Measurements from ENCODE around the gene SLC39A13. TPM values are rescaled to one million over a fixed set of nuclear protein-coding genes. Genes with fewer than 3 reads are reported as not detected.

Gene SLC39A13
- total and polyA plus RNA-seq, 2 of the 13 experiments (the other 11 are each of a cell fraction or from before 2014, with no cell fraction given) = 15.3 to 30.5 TPM

- TF ChIP-seq ZNF432 (CRISPR knock-in tag; IDR thresholded peaks at IDR 0.05; ENCODE audit: borderline replicate concordance) (no peak), FOXO4 (CRISPR knock-in tag; conservative IDR thresholded peaks at IDR 0.05) (no peak), REL (CRISPR knock-in tag; conservative IDR thresholded peaks at IDR 0.05) (no peak), ZNF646 (CRISPR knock-in tag; IDR thresholded peaks at IDR 0.05) (no peak), HNRNPUL1 (IDR thresholded peaks at IDR 0.05; ENCODE audit: low read depth, low read length) (no peak), NR0B2 (CRISPR knock-in tag; IDR thresholded peaks at IDR 0.05) (no peak; the same call in 1 of the 2 replicates), RFX3 (CRISPR knock-in tag; IDR thresholded peaks at IDR 0.05) (no peak), MXD4 (CRISPR knock-in tag; IDR thresholded peaks at IDR 0.05) (peak; percentile 92; the same call in 1 of the 2 replicates), CREB1 (IDR thresholded peaks at IDR 0.05) (peak; percentile 87), CREB1 (CRISPR knock-in tag; IDR thresholded peaks at IDR 0.05) (no peak), ZNF20 (CRISPR knock-in tag; IDR thresholded peaks at IDR 0.05) (no peak), KLF13 (CRISPR knock-in tag; IDR thresholded peaks at IDR 0.05) (no peak), CHD2 (IDR thresholded peaks at IDR 0.05; ENCODE audit: low read depth, low read length) (0 out of 2 replicates have a peak, but pooled peaks have one; percentile 27), ZNF615 (CRISPR knock-in tag; IDR thresholded peaks at IDR 0.05; ENCODE audit: borderline replicate concordance) (no peak), ATM (IDR thresholded peaks at IDR 0.05; ENCODE audit: borderline replicate concordance) (no peak), FOXJ3 (CRISPR knock-in tag; IDR thresholded peaks at IDR 0.05; ENCODE audit: borderline replicate concordance) (no peak), HNRNPH1 (optimal IDR thresholded peaks at IDR 0.05; ENCODE audit: low read depth, low read length) (no peak), HMG20A (CRISPR knock-in tag; IDR thresholded peaks at IDR 0.05; ENCODE audit: borderline replicate concordance) (0 out of 2 replicates have a peak, but pooled peaks have one; percentile 7), ZNF570 (CRISPR knock-in tag; IDR thresholded peaks at IDR 0.05; ENCODE audit: borderline replicate concordance) (no peak), ZBTB26 (CRISPR knock-in tag; IDR thresholded peaks at IDR 0.05; ENCODE audit: borderline replicate concordance) (peak; percentile 53; the same call in 1 of the 2 replicates), XRCC5 (optimal IDR thresholded peaks at IDR 0.05; ENCODE audit: low read length) (peak; percentile 91)
Observed at GRCh38 chr11:47407746-47408590, at the start of gene SLC39A13 (continued).
